ENCODE data around the gene BPTF. TPM values are rescaled to one million over a fixed set of nuclear protein-coding genes. Genes with fewer than 3 reads are reported as not detected.
"Not testable (repeated sequence)": the region's sequence is repeated elsewhere in the genome, so short reads cannot be mapped to it uniquely, and the experiment has no call there.

BPTF gene
- total RNA-seq, 2 experiments from 2014 or later, result 77.6 to 109 TPM

GRCh38 chr17:67854378-67854777, 29.1 kb downstream of the BPTF start:
- peaks cover 32% of the 10 kb centered on the region for H3K36me3 Mint-ChIP-seq (ENCODE audit: low read depth)
- POLR2A ChIA-PET, result no interaction called here
- CTCF ChIA-PET, result interaction anchor here (1.4 kb wide), 1 partner anchor 9 kb away, joined by 3 read pairs; no protein-coding TSS in a partner anchor
- no peaks in the 10 kb centered on the region for H3K9me3 Mint-ChIP-seq (ENCODE audit: low read depth)
- peaks cover 59% of the 10 kb centered on the region for H3K4me1 Mint-ChIP-seq
- no peaks in the 10 kb centered on the region for H3K27me3 Mint-ChIP-seq
- intact Hi-C loops (cut with DNase I, micrococcal nuclease), result no loop called here
- no peak overlapping the region for H3K4me3 Mint-ChIP-seq
- no peak overlapping the region for H3K27ac Mint-ChIP-seq
- ATAC-seq (no peak), DNase-seq (no peak)

- no peak for DNase-seq
- H3K9me3 Mint-ChIP-seq (ENCODE audit: low read depth), result no peaks in the 10 kb centered on the region
- ChIA-PET POLR2A (interaction anchor here (0.7 kb wide), 1 partner anchor 8 kb away, joined by 4 read pairs; no protein-coding TSS in a partner anchor), CTCF (interaction anchor here (0.6 to 1.4 kb wide), 3 partner anchors 8 to 516 kb away, joined by 3 read pairs; no protein-coding TSS in a partner anchor)
- peaks cover 31% of the 10 kb centered on the region for H3K36me3 Mint-ChIP-seq (ENCODE audit: low read depth)
- intact Hi-C loops (cut with DNase I, micrococcal nuclease), result no loop called here
- peak overlapping the region; percentile 51 for H3K4me3 Mint-ChIP-seq
- peaks cover 61% of the 10 kb centered on the region for H3K4me1 Mint-ChIP-seq
- ATAC-seq, result peak; percentile 69
- H3K27me3 Mint-ChIP-seq, result no peaks in the 10 kb centered on the region
- H3K27ac Mint-ChIP-seq, result peak overlapping the region; percentile 88
Observed at GRCh38 chr17:67855504-67856324, 30.4 kb downstream of the BPTF start.

- intact Hi-C loops (cut with DNase I, micrococcal nuclease); H3K9me3 Mint-ChIP-seq (ENCODE audit: low read depth); POLR2A ChIA-PET; DNase-seq; H3K27me3 Mint-ChIP-seq: not testable (repeated sequence)
- peaks cover 33% of the 10 kb centered on the region for H3K36me3 Mint-ChIP-seq (ENCODE audit: low read depth)
- CTCF ChIA-PET, result interaction anchor here (0.8 kb wide), 1 partner anchor 18 kb away, joined by 3 read pairs; no protein-coding TSS in a partner anchor
- H3K4me1 Mint-ChIP-seq, result peaks cover 59% of the 10 kb centered on the region
- peak overlapping the region; percentile 51 for H3K4me3 Mint-ChIP-seq
- peak; percentile 58 for ATAC-seq
- H3K27ac Mint-ChIP-seq, result peak overlapping the region; percentile 22
Observed at GRCh38 chr17:67856402-67856801, 31.1 kb downstream of the BPTF start.

GRCh38 chr17:67862614-67863217, 37.4 kb downstream of the BPTF start:
- H3K27me3 Mint-ChIP-seq, result no peaks in the 10 kb centered on the region
- no peak for ATAC-seq
- no peaks in the 10 kb centered on the region for H3K9me3 Mint-ChIP-seq (ENCODE audit: low read depth)
- peaks cover 12% of the 10 kb centered on the region for H3K36me3 Mint-ChIP-seq (ENCODE audit: low read depth)
- peaks cover 50% of the 10 kb centered on the region for H3K4me1 Mint-ChIP-seq
- ChIA-PET POLR2A (no interaction called here), CTCF (interaction anchor here (0.6 to 1.4 kb wide), 3 partner anchors 28 to 75 kb away, joined by 3 read pairs; no protein-coding TSS in a partner anchor)
- H3K27ac Mint-ChIP-seq, result peak overlapping the region; percentile 76
- intact Hi-C loops (cut with DNase I, micrococcal nuclease), result loop anchor here in 1 of 2 experiments (5.0 kb wide), 1 partner anchor 35 kb away; the partner anchor contains the start of gene BPTF
- DNase-seq, result no peak
- no peak overlapping the region for H3K4me3 Mint-ChIP-seq

- Mint-ChIP-seq H3K36me3 (ENCODE audit: low read depth) (peaks cover 13% of the 10 kb centered on the region), H3K27ac (peak overlapping the region; percentile 76), H3K4me1 (peaks cover 46% of the 10 kb centered on the region), H3K4me3 (no peak overlapping the region), H3K9me3 (ENCODE audit: low read depth) (no peaks in the 10 kb centered on the region), H3K27me3 (no peaks in the 10 kb centered on the region)
- no peak for DNase-seq
- peak; percentile 92 for ATAC-seq
- intact Hi-C loops (cut with DNase I, micrococcal nuclease), result loop anchor here in 1 of 2 experiments (5.0 kb wide), 1 partner anchor 36 kb away; the partner anchor contains the start of gene BPTF
- ChIA-PET POLR2A (interaction anchor here (1.0 kb wide), 1 partner anchor 1230 kb away, joined by 3 read pairs; no protein-coding TSS in a partner anchor), CTCF (interaction anchor here (0.5 to 1.4 kb wide), 5 partner anchors 9 to 1643 kb away, joined by 3 read pairs; no protein-coding TSS in a partner anchor)
Observed at GRCh38 chr17:67863624-67864247, 38.4 kb downstream of the BPTF start.

- ChIA-PET POLR2A (no interaction called here), CTCF (no interaction called here)
- Mint-ChIP-seq H3K36me3 (ENCODE audit: low read depth) (peaks cover 18% of the 10 kb centered on the region), H3K4me1 (peaks cover 39% of the 10 kb centered on the region), H3K27ac (no peak overlapping the region), H3K4me3 (no peak overlapping the region), H3K27me3 (no peaks in the 10 kb centered on the region), H3K9me3 (ENCODE audit: low read depth) (no peaks in the 10 kb centered on the region)
- DNase-seq, result no peak
- ATAC-seq, result no peak
- intact Hi-C loops (cut with DNase I, micrococcal nuclease), result no loop called here
Observed at GRCh38 chr17:67865438-67865837, 40.1 kb downstream of the BPTF start.

- H3K27ac Mint-ChIP-seq, result peak overlapping the region; percentile 49
- peaks cover 33% of the 10 kb centered on the region for H3K4me1 Mint-ChIP-seq
- H3K9me3 Mint-ChIP-seq (ENCODE audit: low read depth), result no peaks in the 10 kb centered on the region
- intact Hi-C loops (cut with DNase I, micrococcal nuclease), result no loop called here
- H3K27me3 Mint-ChIP-seq, result no peaks in the 10 kb centered on the region
- peaks cover 16% of the 10 kb centered on the region for H3K36me3 Mint-ChIP-seq (ENCODE audit: low read depth)
- ATAC-seq, result no peak
- H3K4me3 Mint-ChIP-seq, result no peak overlapping the region
- CTCF ChIA-PET, result no interaction called here
- POLR2A ChIA-PET, result no interaction called here
- no peak for DNase-seq
Observed at GRCh38 chr17:67867591-67867990, 42.3 kb downstream of the BPTF start.

- CTCF ChIA-PET, result no interaction called here
Observed at GRCh38 chr17:67868176-67868575, 42.9 kb downstream of the BPTF start.

GRCh38 chr17:67879662-67880061, 54.4 kb downstream of the BPTF start:
- no peak overlapping the region for H3K27ac Mint-ChIP-seq
- H3K36me3 Mint-ChIP-seq (ENCODE audit: low read depth), result peaks cover 41% of the 10 kb centered on the region
- no peaks in the 10 kb centered on the region for H3K27me3 Mint-ChIP-seq
- no peaks in the 10 kb centered on the region for H3K4me1 Mint-ChIP-seq
- no peak for DNase-seq
- ChIA-PET POLR2A (no interaction called here), CTCF (no interaction called here)
- no peaks in the 10 kb centered on the region for H3K9me3 Mint-ChIP-seq (ENCODE audit: low read depth)
- no peak for ATAC-seq
- intact Hi-C loops (cut with DNase I, micrococcal nuclease), result no loop called here
- H3K4me3 Mint-ChIP-seq, result no peak overlapping the region

More at GRCh38 chr17:67868176-67868575, 42.9 kb downstream of the BPTF start:
- Mint-ChIP-seq H3K27me3 (no peaks in the 10 kb centered on the region), H3K27ac (no peak overlapping the region), H3K4me1 (peaks cover 27% of the 10 kb centered on the region), H3K4me3 (no peak overlapping the region), H3K36me3 (ENCODE audit: low read depth) (peaks cover 14% of the 10 kb centered on the region), H3K9me3 (ENCODE audit: low read depth) (no peaks in the 10 kb centered on the region)
- POLR2A ChIA-PET, result no interaction called here
- intact Hi-C loops (cut with DNase I, micrococcal nuclease), result no loop called here
- no peak for DNase-seq
- no peak for ATAC-seq

- H3K36me3 Mint-ChIP-seq (ENCODE audit: low read depth), result peaks cover 36% of the 10 kb centered on the region
- H3K27ac Mint-ChIP-seq, result no peak overlapping the region
- H3K4me3 Mint-ChIP-seq, result no peak overlapping the region
- H3K27me3 Mint-ChIP-seq, result no peaks in the 10 kb centered on the region
- no peak for DNase-seq
- CTCF ChIA-PET, result no interaction called here
- H3K4me1 Mint-ChIP-seq, result peaks cover 2% of the 10 kb centered on the region
- ATAC-seq, result no peak
- H3K9me3 Mint-ChIP-seq (ENCODE audit: low read depth), result no peaks in the 10 kb centered on the region
- POLR2A ChIA-PET, result no interaction called here
- intact Hi-C loops (cut with DNase I, micrococcal nuclease), result no loop called here
Observed at GRCh38 chr17:67881083-67881482, 55.8 kb downstream of the BPTF start.

- DNase-seq (no peak), ATAC-seq (no peak)
- POLR2A ChIA-PET, result no interaction called here
- CTCF ChIA-PET, result no interaction called here
- no peaks in the 10 kb centered on the region for H3K9me3 Mint-ChIP-seq (ENCODE audit: low read depth)
- H3K4me1 Mint-ChIP-seq, result peaks cover 5% of the 10 kb centered on the region
- H3K36me3 Mint-ChIP-seq (ENCODE audit: low read depth), result peaks cover 28% of the 10 kb centered on the region
- H3K27ac Mint-ChIP-seq, result peak overlapping the region; percentile 14
- H3K4me3 Mint-ChIP-seq, result no peak overlapping the region
- intact Hi-C loops (cut with DNase I, micrococcal nuclease), result no loop called here
- H3K27me3 Mint-ChIP-seq, result no peaks in the 10 kb centered on the region
Observed at GRCh38 chr17:67884741-67885140, 59.4 kb downstream of the BPTF start.
